Cerebellar cortex (tissue), 1 donor: ENCODE results near the gene CPNE5.

Experiments
- DNase-seq: peaks from one replicate; pipeline ENCODE4 v3.0.0-alpha.2; 2015; ENCODE audit warnings: low spot score

The CPNE5 gene

GRCh38 chr6:36702656-36703055 is 136.6 kb downstream of the CPNE5 start:
- DNase-seq, result no peak

GRCh38 chr6:36701401-36701991 is 137.7 kb downstream of the CPNE5 start:
- DNase-seq, result no peak

- DNase-seq, result no peak
Observed at GRCh38 chr6:36700831-36701230, 138.4 kb downstream of the CPNE5 start.

GRCh38 chr6:36700071-36700812 is 139.0 kb downstream of the CPNE5 start:
- DNase-seq, result no peak

- no peak for DNase-seq
Observed at GRCh38 chr6:36699348-36699747, 139.9 kb downstream of the CPNE5 start.

GRCh38 chr6:36698871-36699271 is 140.4 kb downstream of the CPNE5 start:
- no peak for DNase-seq

- DNase-seq, result no peak
Observed at GRCh38 chr6:36698196-36698595, 141.0 kb downstream of the CPNE5 start.

- DNase-seq, result no peak
Observed at GRCh38 chr6:36697481-36697903, 141.8 kb downstream of the CPNE5 start, which contains the start of gene RAB44. Gene RAB44, plus strand, starts transcription at chr6:36697826. Its CDS starts 6,410 bp downstream, at chr6:36704236.

GRCh38 chr6:36695414-36695813 is 143.8 kb downstream of the CPNE5 start:
- DNase-seq, result no peak

GRCh38 chr6:36694616-36695015 is 144.6 kb downstream of the CPNE5 start:
- no peak for DNase-seq

GRCh38 chr6:36692861-36693702 is 146.2 kb downstream of the CPNE5 start:
- DNase-seq, result peak; percentile 80

GRCh38 chr6:36692220-36692619 is 147.0 kb downstream of the CPNE5 start:
- DNase-seq, result no peak

- DNase-seq, result no peak
Observed at GRCh38 chr6:36691612-36692011, 147.6 kb downstream of the CPNE5 start.

- no peak for DNase-seq
Observed at GRCh38 chr6:36691011-36691410, 148.2 kb downstream of the CPNE5 start.
